Tibial nerve (tissue), 4 donors: ENCODE data around the gene RBBP5. TPM values are rescaled to one million over a fixed set of nuclear protein-coding genes. Genes with fewer than 3 reads are reported as not detected.
A peak's percentile ranks its signal among the peaks of the same experiment; 100 is the strongest.

Experiments
- DNase-seq, 2 donors: peaks; one replicate each; pipeline ENCODE4 v3.0.0-alpha.2; 2019; ENCODE audit warnings: low spot score in 2 of 2
- H3K27ac ChIP-seq, 4 donors: fragments of 200-600 bp; sonication (generic) in 3 of 4; one replicate each; pipeline ENCODE4 v1.5.1; 2017 to 2019; ENCODE audit warnings: mild to moderate bottlenecking in 1 of 4
- H3K27me3 ChIP-seq, 2 donors: fragments of 200-600 bp; sonication (generic) in 1 of 2; one replicate each; pipeline versions ENCODE4 v1.5.1 to v1.6.0; 2017 to 2019
- H3K36me3 ChIP-seq, 3 donors: fragments of 200-600 bp; sonication (generic); one replicate each; pipeline ENCODE4 v1.5.1; 2018 to 2019
- H3K4me1 ChIP-seq, 4 donors: fragments of 200-600 bp; sonication (generic) in 3 of 4; one replicate each; pipeline ENCODE4 v1.5.1; 2017 to 2019
- H3K4me3 ChIP-seq, 4 donors: fragments of 200-600 bp; sonication (generic) in 3 of 4; one replicate each; pipeline ENCODE4 v1.5.1; 2017 to 2019; ENCODE audit warnings: mild to moderate bottlenecking in 1 of 4, moderate library complexity in 1 of 4
- H3K9me3 ChIP-seq, 4 donors: fragments of 200-600 bp; sonication (generic) in 3 of 4; one replicate each; pipeline ENCODE4 v1.5.1; 2017 to 2019
- CTCF ChIP-seq, 5 experiments: fragments of 200-600 bp in 3 of 5; fragments of 450-650 bp in 2 of 5; sonication (generic) in 3 of 5; IDR thresholded peaks; one replicate each; pipeline ENCODE4 v1.5.1; 2016 to 2019; ENCODE audit warnings: antibody characterized with exemption in 5 of 5, mild to moderate bottlenecking in 3 of 5, moderate library complexity in 2 of 5
- EP300 ChIP-seq, 2 donors: sonication (generic); formaldehyde crosslinking; IDR thresholded peaks; one replicate each; pipeline ENCODE4 v1.6.1; 2017; ENCODE audit warnings: antibody characterized with exemption in 2 of 2, mild to moderate bottlenecking in 1 of 2
- POLR2A ChIP-seq, 2 donors: fragments of 450-650 bp; IDR thresholded peaks; one replicate each; pipeline ENCODE4 v1.6.1; 2017; ENCODE audit warnings: antibody characterized with exemption in 2 of 2, mild to moderate bottlenecking in 2 of 2, moderate library complexity in 2 of 2
- WGBS, 2 donors: methylation state at CpG; one replicate each; pipeline ENCODE4 v1.1.5; 2018; 5-methylcytosine and 5-hydroxymethylcytosine counted together
- total RNA-seq, 4 donors: library from RNA; depleted of rRNA; stranded (reverse); fragments of >200 nt; gene quantifications; one replicate each; pipeline ENCODE4 v1.1.0, GENCODE V29; 2016

Gene RBBP5
- total RNA-seq, 4 donors from 2014 or later = 12.5 to 18.4 (median 14.4) TPM

GRCh38 chr1:205129447-205130029 lies 7.8 kb upstream of the RBBP5 start:
- no peak overlapping the region for H3K27ac ChIP-seq
- H3K4me1 ChIP-seq = no peaks in the 10 kb centered on the region
- no peak for TF ChIP-seq EP300 (IDR thresholded peaks at IDR 0.05)
- no peak for TF ChIP-seq POLR2A (IDR thresholded peaks at IDR 0.05)
- no peak for TF ChIP-seq CTCF (IDR thresholded peaks at IDR 0.05)
- H3K4me3 ChIP-seq = no peak overlapping the region
- H3K9me3 ChIP-seq = no peaks in the 10 kb centered on the region
- no peak for DNase-seq
- H3K27me3 ChIP-seq = no peaks in the 10 kb centered on the region
- 82 to 88% methylated on average over 4 of the region's 4 CpGs for WGBS, 2 donors
- no peaks in the 10 kb centered on the region for H3K36me3 ChIP-seq

GRCh38 chr1:205128050-205128449 lies 6.3 kb upstream of the RBBP5 start:
- peaks cover 0 to 3% (median 0%) of the 10 kb centered on the region in 4 donors for H3K4me1 ChIP-seq
- H3K27me3 ChIP-seq = no peaks in the 10 kb centered on the region
- no peaks in the 10 kb centered on the region for H3K9me3 ChIP-seq
- TF ChIP-seq EP300 (IDR thresholded peaks at IDR 0.05) (no peak), CTCF (IDR thresholded peaks at IDR 0.05) (no peak), POLR2A (IDR thresholded peaks at IDR 0.05) (no peak)
- H3K4me3 ChIP-seq = no peak overlapping the region
- no peaks in the 10 kb centered on the region for H3K36me3 ChIP-seq
- 86 to 93% methylated on average over 2 of the region's 2 CpGs for WGBS, 2 donors
- H3K27ac ChIP-seq = no peak overlapping the region
- no peak for DNase-seq

GRCh38 chr1:205127646-205128045 lies 5.9 kb upstream of the RBBP5 start:
- WGBS, 2 donors = 89 to 90% methylated on average over 3 of the region's 3 CpGs
- TF ChIP-seq EP300 (IDR thresholded peaks at IDR 0.05) (no peak), CTCF (IDR thresholded peaks at IDR 0.05) (no peak), POLR2A (IDR thresholded peaks at IDR 0.05) (no peak)
- Histone ChIP-seq H3K4me3 (no peak overlapping the region), H3K27ac (no peak overlapping the region), H3K27me3 (no peaks in the 10 kb centered on the region), H3K4me1 (peaks cover 0 to 7% (median 1%) of the 10 kb centered on the region in 4 donors), H3K9me3 (no peaks in the 10 kb centered on the region), H3K36me3 (no peaks in the 10 kb centered on the region)
- no peak for DNase-seq

- H3K9me3 ChIP-seq = no peaks in the 10 kb centered on the region
- no peaks in the 10 kb centered on the region for H3K36me3 ChIP-seq
- H3K27me3 ChIP-seq = no peaks in the 10 kb centered on the region
- no peak for DNase-seq
- H3K4me1 ChIP-seq = peaks cover 0 to 25% (median 17%) of the 10 kb centered on the region in 4 donors
- H3K4me3 ChIP-seq = no peak overlapping the region
- no peak for TF ChIP-seq EP300 (IDR thresholded peaks at IDR 0.05)
- no peak for TF ChIP-seq POLR2A (IDR thresholded peaks at IDR 0.05)
- no peak for TF ChIP-seq CTCF (IDR thresholded peaks at IDR 0.05)
- no peak overlapping the region for H3K27ac ChIP-seq
- 80 to 82% methylated on average over 7 of the region's 7 CpGs for WGBS, 2 donors
Observed at GRCh38 chr1:205124726-205125125, 2.9 kb upstream of the RBBP5 start.

- H3K4me1 ChIP-seq = peaks cover 0 to 35% (median 18%) of the 10 kb centered on the region in 4 donors
- no peaks in the 10 kb centered on the region for H3K27me3 ChIP-seq
- no peak for DNase-seq
- no peaks in the 10 kb centered on the region for H3K9me3 ChIP-seq
- TF ChIP-seq CTCF (IDR thresholded peaks at IDR 0.05) = peak in 1 of 5 experiments; percentile 3
- no peak for TF ChIP-seq POLR2A (IDR thresholded peaks at IDR 0.05)
- no peak for TF ChIP-seq EP300 (IDR thresholded peaks at IDR 0.05)
- peaks cover 0 to 15% (median 0%) of the 10 kb centered on the region in 3 donors for H3K36me3 ChIP-seq
- 16 to 25% methylated on average over 9 of the region's 9 CpGs for WGBS, 2 donors
- H3K27ac ChIP-seq = peak overlapping the region; percentile 86 to 98 (median 90)
- peak overlapping the region; percentile 71 to 97 (median 78) for H3K4me3 ChIP-seq
Observed at GRCh38 chr1:205122489-205122882, 708 bp upstream of the RBBP5 start.
